Measurements from ENCODE around the gene COLEC11.

- TF ChIP-seq USF1 (IDR thresholded peaks at IDR 0.05) (no peak), RAD21 (IDR thresholded peaks at IDR 0.05; ENCODE audit: low read depth) (no peak), EP300 (IDR thresholded peaks at IDR 0.05; ENCODE audit: borderline replicate concordance) (no peak), NFIC (IDR thresholded peaks at IDR 0.05) (no peak), TEAD4 (IDR thresholded peaks at IDR 0.05) (no peak), EGR1 (IDR thresholded peaks at IDR 0.05) (no peak), YY1 (IDR thresholded peaks at IDR 0.05; ENCODE audit: low read depth) (no peak), REST (IDR thresholded peaks at IDR 0.05; ENCODE audit: low read depth) (no peak), CREB1 (IDR thresholded peaks at IDR 0.05; ENCODE audit: low read depth) (no peak)
These were observed 39.2 kb downstream of the COLEC11 start for GRCh38 chr2:3633982-3634595.
